Activated T-cell treated with anti-CD3 and anti-CD28 coated beads, Interleukin-2, amount 50 U/mL, for 24 hours (primary cell): ENCODE results near the gene CENPO.

Experiments
- DNase-seq: peaks from one replicate; pipeline ENCODE4 v3.0.0-alpha.2; 2020
- H3K27ac Mint-ChIP-seq: 2 replicates; pipeline ENCODE4 v1.8.0; 2020; ENCODE audit warnings: mild to moderate bottlenecking, mixed read lengths
- H3K27me3 Mint-ChIP-seq: 2 replicates; pipeline ENCODE4 v1.8.0; 2020; ENCODE audit warnings: mixed read lengths
- H3K36me3 Mint-ChIP-seq: 2 replicates; pipeline ENCODE4 v1.8.0; 2020; ENCODE audit warnings: low read depth, mixed read lengths
- H3K4me1 Mint-ChIP-seq: 2 replicates; pipeline ENCODE4 v1.8.0; 2020; ENCODE audit warnings: low read depth, mixed read lengths
- H3K4me3 Mint-ChIP-seq: 2 replicates; pipeline ENCODE4 v1.8.0; 2020; ENCODE audit warnings: mild to moderate bottlenecking, moderate library complexity, mixed read lengths
- H3K9me3 Mint-ChIP-seq: 2 replicates; pipeline ENCODE4 v1.8.0; 2020; ENCODE audit warnings: mixed read lengths

Gene CENPO

DNA sequence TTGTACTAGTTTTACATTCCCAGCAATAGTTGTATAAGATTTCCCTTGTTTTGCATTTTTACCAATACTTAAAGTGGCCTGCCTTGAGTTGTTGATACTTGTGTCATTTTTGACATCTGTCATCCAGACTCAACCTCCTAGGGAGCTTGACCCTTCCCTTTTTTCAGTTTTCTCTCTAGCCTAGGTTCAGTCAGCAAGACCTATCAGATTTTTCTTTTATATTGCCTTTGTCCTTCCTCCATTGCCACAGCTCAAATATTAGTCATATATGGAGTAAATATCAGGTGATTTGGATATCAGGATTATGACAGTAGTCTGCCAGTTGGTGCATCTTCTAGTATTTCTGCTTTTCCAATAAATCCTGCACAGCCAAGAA, 13.4 kb downstream of the CENPO start:
- Mint-ChIP-seq H3K27ac (peak overlapping the region; percentile 9), H3K36me3 (peaks cover 68% of the 10 kb centered on the region), H3K4me1 (peaks cover 21% of the 10 kb centered on the region), H3K27me3 (no peaks in the 10 kb centered on the region), H3K9me3 (no peaks in the 10 kb centered on the region), H3K4me3 (no peak overlapping the region)
- DNase-seq = no peak

DNA sequence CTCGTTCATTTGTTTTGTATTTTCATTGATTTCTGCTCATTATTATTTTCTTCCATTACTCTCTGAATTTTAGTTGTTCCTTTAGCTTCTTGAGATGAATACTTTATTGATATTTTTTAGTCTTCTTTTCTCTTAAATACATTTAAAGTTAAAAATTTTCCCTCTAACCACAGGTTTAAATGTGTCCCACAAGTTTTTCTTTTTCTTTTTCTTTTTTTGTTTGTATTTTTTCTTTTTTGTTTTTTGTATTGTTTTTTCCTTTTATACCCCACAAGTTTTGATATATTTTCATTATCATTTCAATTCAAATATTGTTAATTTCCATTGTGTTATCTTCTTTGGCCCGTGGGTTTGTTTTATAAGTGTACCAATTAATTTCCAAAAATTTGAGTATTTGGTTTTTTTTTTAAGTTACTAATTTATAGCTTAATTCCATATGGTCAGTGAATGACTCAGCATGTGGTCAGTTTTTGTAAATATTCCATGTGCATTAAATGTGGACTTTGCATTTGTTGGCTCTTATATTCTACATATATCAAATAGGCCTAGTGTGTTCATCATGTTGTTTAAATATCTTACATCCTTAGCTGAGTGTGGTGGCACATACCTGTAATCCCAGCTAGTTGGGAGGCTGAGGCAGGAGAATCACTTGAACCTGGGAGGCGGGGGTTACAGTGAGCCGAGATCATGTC, 16.2 kb downstream of the CENPO start:
- no peak overlapping the region for H3K27ac Mint-ChIP-seq
- no peak overlapping the region for H3K4me3 Mint-ChIP-seq

DNA sequence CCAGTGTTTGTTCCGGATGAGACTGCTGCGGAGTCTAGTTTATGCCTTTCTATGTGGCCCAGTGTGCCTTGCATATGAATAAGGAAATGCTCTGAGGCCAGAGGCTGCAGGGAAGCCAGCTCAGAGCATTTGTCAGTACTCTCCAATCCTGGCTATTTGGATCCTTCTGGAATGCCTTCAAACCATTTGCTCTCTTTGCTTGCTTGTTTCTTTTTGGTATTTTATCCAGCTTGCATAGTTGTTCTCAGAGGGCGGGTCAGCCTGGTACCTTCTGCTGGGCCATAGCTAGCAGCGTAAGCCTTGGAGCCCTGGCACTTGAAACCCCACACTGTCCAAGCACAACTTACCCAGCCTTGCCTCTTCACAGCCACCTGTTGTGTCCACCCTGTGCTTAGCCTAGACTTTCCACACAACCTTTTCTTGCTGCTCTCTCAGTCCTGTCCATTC, 20.5 kb downstream of the CENPO start:
- DNase-seq = no peak
- peaks cover 8% of the 10 kb centered on the region for H3K4me1 Mint-ChIP-seq
- H3K4me3 Mint-ChIP-seq = no peak overlapping the region
- peaks cover 75% of the 10 kb centered on the region for H3K36me3 Mint-ChIP-seq
- no peaks in the 10 kb centered on the region for H3K27me3 Mint-ChIP-seq
- no peaks in the 10 kb centered on the region for H3K9me3 Mint-ChIP-seq
- no peak overlapping the region for H3K27ac Mint-ChIP-seq

More for the DNA sequence above, 16.2 kb downstream of the CENPO start:
- Mint-ChIP-seq H3K36me3 (peaks cover 71% of the 10 kb centered on the region), H3K9me3 (no peaks in the 10 kb centered on the region), H3K27me3 (no peaks in the 10 kb centered on the region), H3K4me1 (peaks cover 18% of the 10 kb centered on the region)
- no peak for DNase-seq

DNA sequence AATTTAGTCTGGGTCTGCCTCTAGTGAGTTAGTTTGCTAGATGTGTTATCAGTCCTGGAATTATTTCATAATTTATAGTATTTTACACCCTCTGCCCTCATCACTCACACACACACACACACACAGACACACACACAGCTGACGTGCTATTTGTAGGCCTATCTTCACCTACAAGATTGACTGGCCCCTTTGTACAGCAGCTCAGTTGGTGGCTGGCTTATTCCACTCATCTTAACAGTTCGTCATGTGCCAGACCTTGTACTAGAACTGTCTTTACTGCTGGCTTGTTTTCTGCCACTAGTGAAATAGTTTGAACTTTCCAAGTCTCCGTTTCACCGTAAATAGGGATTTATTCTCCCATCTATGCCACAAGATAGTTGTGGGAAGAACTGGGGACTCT, 21.3 kb downstream of the CENPO start:
- no peak for DNase-seq
- H3K4me3 Mint-ChIP-seq = no peak overlapping the region
- H3K9me3 Mint-ChIP-seq = no peaks in the 10 kb centered on the region
- H3K4me1 Mint-ChIP-seq = peaks cover 6% of the 10 kb centered on the region
- H3K27me3 Mint-ChIP-seq = no peaks in the 10 kb centered on the region
- peaks cover 78% of the 10 kb centered on the region for H3K36me3 Mint-ChIP-seq
- H3K27ac Mint-ChIP-seq = no peak overlapping the region

DNA sequence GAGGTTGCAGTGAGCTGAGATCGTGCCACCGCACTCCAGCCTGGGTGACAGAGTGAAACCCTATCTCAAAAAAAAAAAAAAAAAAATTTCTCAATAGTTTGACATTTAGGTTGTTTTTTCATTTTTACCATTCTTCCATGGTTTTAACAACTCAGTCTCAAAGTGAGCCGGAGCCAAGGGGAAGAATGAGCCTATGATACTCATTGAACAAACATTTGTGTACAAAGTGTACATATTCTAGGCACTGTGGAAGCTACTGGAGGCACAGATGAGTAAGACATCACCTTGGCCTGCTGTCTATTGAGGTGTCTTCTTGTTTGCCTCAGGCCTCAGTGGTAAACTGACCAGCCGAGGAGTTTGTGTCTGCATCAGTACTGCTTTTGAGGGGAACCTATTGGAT, 21.9 kb downstream of the CENPO start:
- Mint-ChIP-seq H3K27ac (peak overlapping the region; percentile 13), H3K4me3 (no peak overlapping the region), H3K27me3 (no peaks in the 10 kb centered on the region), H3K9me3 (no peaks in the 10 kb centered on the region), H3K36me3 (peaks cover 82% of the 10 kb centered on the region), H3K4me1 (peaks cover 4% of the 10 kb centered on the region)
- no peak for DNase-seq

DNA sequence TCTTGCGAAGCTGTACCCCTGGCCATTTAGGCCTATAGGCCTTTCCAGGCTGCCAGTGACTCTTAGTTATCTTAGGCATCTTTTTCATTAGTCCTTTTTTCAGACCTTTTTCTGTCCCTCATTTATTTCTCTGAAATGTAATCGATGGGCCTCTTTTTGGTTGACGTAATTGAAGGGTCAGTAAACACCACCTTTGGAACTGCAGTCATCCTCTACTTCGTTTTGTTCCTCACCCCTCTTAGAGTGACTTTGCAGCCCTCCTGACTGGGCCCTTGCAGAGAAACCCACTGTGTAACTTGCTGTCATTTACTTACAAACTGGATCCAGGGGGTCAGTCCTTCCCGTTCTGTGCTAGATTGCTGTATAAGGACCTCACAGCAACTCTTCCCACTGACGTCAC, 23.2 kb downstream of the CENPO start:
- H3K4me3 Mint-ChIP-seq = no peak overlapping the region
- H3K9me3 Mint-ChIP-seq = no peaks in the 10 kb centered on the region
- H3K27ac Mint-ChIP-seq = no peak overlapping the region
- H3K4me1 Mint-ChIP-seq = peaks cover 4% of the 10 kb centered on the region
- no peaks in the 10 kb centered on the region for H3K27me3 Mint-ChIP-seq
- H3K36me3 Mint-ChIP-seq = peaks cover 93% of the 10 kb centered on the region
- no peak for DNase-seq

DNA sequence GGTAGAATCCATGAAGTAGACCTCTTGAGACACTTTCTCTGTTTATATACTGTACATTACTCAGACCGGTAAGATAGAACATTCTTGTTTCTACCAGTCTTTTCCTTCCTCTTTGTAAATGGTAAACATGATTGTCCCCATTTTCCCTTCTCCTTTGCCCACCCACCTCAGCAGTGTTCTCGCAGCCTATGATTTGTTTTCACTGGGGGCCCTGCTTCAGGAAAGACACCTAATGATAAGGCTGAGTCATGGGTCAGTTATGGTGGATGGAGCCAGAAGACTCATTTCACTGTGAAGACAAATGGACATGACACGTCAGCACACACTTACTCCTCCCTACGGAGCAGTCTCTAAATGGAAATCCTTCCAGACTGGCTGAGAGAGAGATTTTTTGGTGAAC, 23.7 kb downstream of the CENPO start:
- no peak for DNase-seq
- Mint-ChIP-seq H3K4me1 (peaks cover 4% of the 10 kb centered on the region), H3K36me3 (peaks cover 95% of the 10 kb centered on the region), H3K9me3 (no peaks in the 10 kb centered on the region), H3K4me3 (no peak overlapping the region), H3K27me3 (no peaks in the 10 kb centered on the region), H3K27ac (peak overlapping the region; percentile 12)

DNA sequence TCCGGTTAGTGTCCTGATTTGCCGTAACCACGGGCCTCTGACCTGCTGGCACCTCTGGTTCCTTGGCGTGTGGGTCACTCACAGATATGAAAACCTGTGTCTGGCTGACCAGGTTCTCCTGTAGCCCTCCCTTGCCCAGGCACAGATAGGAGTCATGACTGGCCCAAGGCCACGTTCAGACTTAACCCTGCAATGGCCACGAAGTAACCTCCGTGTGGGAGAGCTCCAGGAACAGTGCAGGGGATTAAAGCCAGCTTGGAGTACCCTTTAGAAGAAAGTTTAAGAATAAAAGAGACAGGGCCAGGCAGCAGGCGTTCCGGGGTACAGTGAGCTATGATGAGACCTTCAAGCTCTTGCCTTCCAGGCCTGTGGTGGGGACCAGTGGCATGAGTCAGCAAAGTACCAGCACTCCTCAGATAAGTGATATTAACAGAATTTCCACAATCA, 25.5 kb downstream of the CENPO start:
- peak; percentile 24 for DNase-seq

DNA sequence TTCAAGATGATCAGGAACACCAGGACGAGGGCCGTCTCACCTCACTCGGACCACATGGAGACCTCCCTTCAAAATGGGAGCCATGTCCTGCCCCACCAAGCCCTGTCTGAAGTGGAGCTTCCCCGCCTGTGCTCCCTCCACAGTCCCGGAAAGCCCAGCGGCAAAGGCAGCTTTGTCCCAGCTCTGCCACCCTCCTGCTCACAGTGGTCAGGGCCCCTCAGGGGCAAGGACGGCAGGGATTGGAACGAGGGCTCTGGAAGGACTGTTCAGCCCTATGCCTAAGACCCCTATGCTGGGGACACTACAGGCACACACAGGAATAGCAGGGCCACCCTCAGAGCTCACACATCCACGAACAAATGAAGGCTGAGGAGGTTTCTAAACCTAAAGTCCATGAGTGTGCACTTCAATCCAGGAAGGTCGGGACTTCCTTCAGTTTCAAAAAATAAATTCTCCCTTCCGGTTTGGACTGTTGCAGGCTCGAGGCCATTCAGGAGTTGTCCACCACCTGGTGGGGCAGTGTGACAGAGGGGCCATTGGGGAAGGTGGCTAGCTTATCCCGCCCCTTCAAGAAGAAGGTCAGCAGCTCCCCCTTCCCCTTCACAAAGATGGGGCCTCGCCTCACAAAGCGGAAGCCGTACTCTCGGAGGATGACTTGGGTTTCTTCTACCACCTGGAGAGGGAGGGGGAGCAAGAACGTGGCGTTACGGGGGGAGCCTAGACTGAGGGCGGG, 26.4 kb downstream of the CENPO start:
- peaks cover 100% of the 10 kb centered on the region for H3K36me3 Mint-ChIP-seq
- peak; percentile 26 for DNase-seq
- no peaks in the 10 kb centered on the region for H3K9me3 Mint-ChIP-seq

More for the DNA sequence above, 25.5 kb downstream of the CENPO start:
- Mint-ChIP-seq H3K9me3 (no peaks in the 10 kb centered on the region), H3K27ac (peak overlapping the region; percentile 71), H3K4me3 (no peak overlapping the region), H3K4me1 (peaks cover 4% of the 10 kb centered on the region), H3K27me3 (no peaks in the 10 kb centered on the region), H3K36me3 (peaks cover 99% of the 10 kb centered on the region)

DNA sequence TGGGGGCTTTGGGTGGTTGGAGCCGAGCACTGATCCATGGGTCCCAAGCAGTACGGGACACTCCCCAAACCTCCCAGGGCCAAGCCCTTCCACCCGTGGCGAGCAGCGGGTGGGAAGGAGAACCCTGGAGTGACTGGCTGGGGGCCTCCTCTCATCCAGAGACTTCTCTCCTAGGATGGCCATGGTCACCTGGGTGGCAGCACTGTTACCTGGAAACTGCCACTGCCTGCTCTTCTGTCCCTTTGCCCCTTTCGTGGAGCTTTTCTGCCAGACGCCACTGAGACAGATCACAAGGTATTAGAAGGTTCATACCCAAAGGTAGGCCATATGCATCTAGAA, 26.9 kb downstream of the CENPO start:
- Mint-ChIP-seq H3K4me3 (no peak overlapping the region), H3K27ac (peak overlapping the region; percentile 26), H3K27me3 (no peaks in the 10 kb centered on the region), H3K9me3 (no peaks in the 10 kb centered on the region), H3K4me1 (peaks cover 6% of the 10 kb centered on the region), H3K36me3 (peaks cover 100% of the 10 kb centered on the region)
- DNase-seq = peak; percentile 23

More for the DNA sequence above, 26.4 kb downstream of the CENPO start:
- Mint-ChIP-seq H3K27me3 (no peaks in the 10 kb centered on the region), H3K27ac (peak overlapping the region; percentile 50), H3K4me1 (peaks cover 4% of the 10 kb centered on the region), H3K4me3 (no peak overlapping the region)

DNA sequence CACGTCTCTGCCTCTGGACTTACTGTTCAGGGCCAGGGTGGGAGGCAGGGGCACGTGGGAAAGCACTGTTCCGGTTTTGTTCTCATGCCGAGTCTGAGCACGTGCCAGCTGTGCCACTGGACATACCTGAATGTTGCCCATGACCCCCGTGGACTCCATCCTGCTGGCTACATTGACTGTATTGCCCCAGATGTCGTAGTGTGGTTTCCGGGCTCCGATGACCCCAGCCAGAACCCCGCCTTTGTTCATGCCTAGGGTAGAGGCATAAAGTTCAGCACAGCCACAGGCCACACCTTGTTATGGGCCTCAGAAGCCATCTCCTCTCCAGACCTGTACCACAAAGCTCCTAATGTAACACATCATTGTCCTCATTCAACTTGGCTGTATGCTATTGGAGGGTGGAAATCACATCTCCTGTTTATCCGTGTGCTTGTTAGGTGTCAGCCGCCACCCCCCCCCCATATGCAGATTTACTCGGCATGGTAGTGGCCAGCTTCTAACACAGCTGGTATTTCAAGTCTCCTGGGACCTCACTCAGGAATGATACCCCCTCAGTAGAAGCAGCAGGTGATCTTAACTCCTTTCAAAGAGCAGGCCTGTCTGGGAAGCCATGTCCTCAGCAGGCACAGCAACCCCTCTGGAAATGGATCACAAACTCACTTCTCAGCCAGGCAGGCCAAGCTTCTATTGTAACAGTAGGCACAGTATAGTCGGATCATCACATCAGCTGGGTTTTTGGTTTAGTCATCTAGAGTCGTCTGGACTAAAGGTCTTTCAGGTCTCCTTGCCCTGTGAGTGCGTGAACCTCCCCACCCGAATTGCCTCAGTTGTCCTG, 27.6 kb downstream of the CENPO start:
- no peak overlapping the region for H3K4me3 Mint-ChIP-seq
- H3K27ac Mint-ChIP-seq = peak overlapping the region; percentile 71
- H3K27me3 Mint-ChIP-seq = no peaks in the 10 kb centered on the region
- DNase-seq = no peak
- peaks cover 100% of the 10 kb centered on the region for H3K36me3 Mint-ChIP-seq
- H3K9me3 Mint-ChIP-seq = no peaks in the 10 kb centered on the region
- H3K4me1 Mint-ChIP-seq = peaks cover 10% of the 10 kb centered on the region

DNA sequence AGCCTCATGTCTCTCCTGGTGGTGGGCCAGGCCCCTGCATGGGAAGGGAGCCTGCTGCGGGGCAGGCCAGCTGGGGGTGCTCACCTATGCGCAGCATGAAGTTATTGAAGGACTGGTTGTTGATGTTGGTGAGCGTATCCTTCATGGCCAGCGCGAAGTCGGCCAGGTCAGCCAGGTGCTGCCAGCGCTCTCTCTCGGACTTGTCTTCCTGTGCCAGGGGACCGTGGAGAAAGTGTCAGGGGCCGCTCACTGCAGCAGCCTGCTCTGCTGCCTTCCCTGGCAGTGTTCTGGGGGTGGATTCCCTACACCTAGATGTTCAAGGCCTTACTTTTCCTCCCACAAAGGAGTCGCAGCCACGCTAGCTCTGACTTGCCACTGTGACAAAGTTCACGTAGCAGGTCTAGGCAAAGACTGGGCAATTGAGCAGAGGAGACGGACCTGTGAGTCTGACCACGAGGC, 28.2 kb downstream of the CENPO start:
- H3K36me3 Mint-ChIP-seq = peaks cover 100% of the 10 kb centered on the region
- no peak overlapping the region for H3K4me3 Mint-ChIP-seq
- H3K9me3 Mint-ChIP-seq = no peaks in the 10 kb centered on the region
- peak overlapping the region; percentile 71 for H3K27ac Mint-ChIP-seq
- H3K27me3 Mint-ChIP-seq = no peaks in the 10 kb centered on the region
- peaks cover 16% of the 10 kb centered on the region for H3K4me1 Mint-ChIP-seq
- peak; percentile 30 for DNase-seq

DNA sequence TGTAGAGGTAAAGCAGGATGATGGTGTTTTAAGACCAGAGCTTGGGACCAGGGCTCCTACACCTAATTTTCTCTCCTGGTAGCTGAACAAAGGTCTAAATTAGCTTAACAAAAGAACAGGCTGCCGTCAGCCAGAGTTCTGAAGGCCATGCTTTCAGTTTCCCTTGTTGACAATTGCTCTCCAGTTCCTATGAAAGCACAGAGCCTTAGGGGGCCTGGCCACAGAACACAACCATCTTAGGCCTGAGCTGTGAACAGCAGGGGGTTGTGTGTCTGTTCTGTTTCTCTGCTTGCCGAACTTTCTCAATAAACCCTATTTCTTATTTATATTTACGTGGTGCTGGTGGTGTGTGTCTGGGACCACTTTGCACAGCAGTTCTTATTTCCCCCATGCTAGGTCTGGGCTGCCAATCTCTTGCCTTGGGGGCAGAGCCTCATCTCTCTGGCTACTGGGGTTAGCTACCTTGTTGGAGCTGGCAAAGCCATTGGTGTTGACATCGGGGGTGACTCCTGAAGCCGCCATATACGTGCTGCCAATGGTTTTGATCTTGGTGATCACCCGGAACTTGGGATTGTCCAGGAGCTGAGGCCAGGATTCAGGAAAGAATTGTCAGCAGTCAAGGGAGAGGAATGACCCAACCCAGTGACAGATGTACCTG, 29.0 kb downstream of the CENPO start:
- H3K9me3 Mint-ChIP-seq = no peaks in the 10 kb centered on the region
- peak overlapping the region; percentile 35 for H3K27ac Mint-ChIP-seq
- no peaks in the 10 kb centered on the region for H3K27me3 Mint-ChIP-seq
- peaks cover 100% of the 10 kb centered on the region for H3K36me3 Mint-ChIP-seq
- peak; percentile 23 for DNase-seq
- no peak overlapping the region for H3K4me3 Mint-ChIP-seq
- peaks cover 23% of the 10 kb centered on the region for H3K4me1 Mint-ChIP-seq

DNA sequence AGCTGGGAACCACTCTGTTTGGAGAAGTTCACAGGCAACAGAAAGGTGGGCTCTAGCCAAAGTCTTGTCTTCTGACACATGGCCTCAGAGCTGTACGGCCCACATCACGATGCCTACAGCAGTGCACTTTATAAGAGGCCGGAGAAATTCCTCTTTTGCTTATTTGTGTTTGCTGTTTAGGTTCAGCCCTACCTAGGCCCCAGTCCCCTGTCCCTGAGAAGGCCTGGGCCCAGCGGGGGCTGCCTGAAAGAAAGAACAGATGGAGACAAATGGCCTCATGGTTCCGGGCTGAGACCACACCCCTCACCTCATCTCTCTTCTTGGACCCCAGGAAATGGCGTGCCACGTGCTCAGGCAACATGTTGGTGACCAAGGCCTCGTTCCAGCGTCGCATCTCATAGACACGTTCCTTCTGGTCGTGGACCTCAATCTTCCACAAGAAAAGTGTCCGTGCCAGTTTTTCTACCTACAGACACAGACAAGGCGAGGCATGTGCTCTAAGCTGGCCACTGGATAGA, 30.9 kb downstream of the CENPO start:
- peaks cover 24% of the 10 kb centered on the region for H3K4me1 Mint-ChIP-seq
- H3K4me3 Mint-ChIP-seq = no peak overlapping the region
- no peaks in the 10 kb centered on the region for H3K27me3 Mint-ChIP-seq
- no peak overlapping the region for H3K27ac Mint-ChIP-seq
- DNase-seq = peak; percentile 26
- H3K9me3 Mint-ChIP-seq = no peaks in the 10 kb centered on the region
- H3K36me3 Mint-ChIP-seq = peaks cover 97% of the 10 kb centered on the region
